Muscle of arm (tissue), 12 donors: Measurements from ENCODE around the gene POMC. TPM values are rescaled to one million over a fixed set of nuclear protein-coding genes. Genes with fewer than 3 reads are reported as not detected.
"Not testable (repeated sequence)": the region's sequence is repeated elsewhere in the genome, so short reads cannot be mapped to it uniquely, and the experiment has no call there.

Experiments
- DNase-seq: peaks from one replicate; pipeline ENCODE4 v3.0.0-alpha.2; 2013
- polyA plus RNA-seq, 12 donors: library from polyadenylated mRNA; unstranded; fragments of 120-200 nt; gene quantifications; one replicate each; pipeline ENCODE4 v1.2.1, GENCODE V29; 2013; ENCODE audit not compliant: insufficient read length in 12 of 12

The POMC gene
- polyA plus RNA-seq, 12 donors: 1.2 to 20.8 (median 2.1) TPM; not detected in 1

DNA sequence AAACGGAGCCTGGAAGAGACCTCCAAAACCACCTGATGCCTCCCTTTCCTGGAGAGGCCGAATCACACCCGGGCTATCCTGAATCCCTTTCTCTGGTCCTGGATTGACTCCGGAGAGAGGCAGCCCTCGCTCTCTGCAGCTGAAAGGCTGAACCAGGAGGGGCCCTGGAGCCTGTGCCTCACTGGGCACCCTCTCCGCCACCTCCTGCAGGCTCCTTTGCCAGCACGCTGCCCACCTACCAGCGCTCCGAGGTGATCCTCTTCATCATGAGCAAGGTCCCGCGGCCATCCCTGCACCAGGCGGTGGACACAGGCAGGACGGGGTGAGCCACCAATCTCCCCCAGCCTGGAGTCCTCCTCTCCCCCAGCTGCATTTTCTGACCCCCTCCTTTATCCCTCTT, 35.7 kb downstream of the POMC start:
- DNase-seq: no peak

DNA sequence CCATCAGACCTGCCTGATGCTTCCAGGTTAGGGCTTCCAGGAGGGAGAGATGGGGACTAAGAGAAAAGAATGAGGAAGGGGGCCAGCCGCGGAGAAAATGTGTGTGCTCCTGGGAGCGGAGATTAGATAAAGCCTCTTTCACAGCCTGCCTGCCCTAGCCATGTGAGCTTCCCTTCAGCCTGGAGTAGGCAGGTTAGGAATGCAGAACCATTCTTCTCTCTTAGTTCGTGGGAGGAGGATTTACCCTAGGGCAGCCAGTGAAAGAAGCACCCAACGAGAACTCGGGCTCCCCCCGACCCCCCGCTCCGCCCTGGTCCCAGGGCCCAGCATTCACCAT, 36.1 kb downstream of the POMC start:
- DNase-seq: no peak

DNA sequence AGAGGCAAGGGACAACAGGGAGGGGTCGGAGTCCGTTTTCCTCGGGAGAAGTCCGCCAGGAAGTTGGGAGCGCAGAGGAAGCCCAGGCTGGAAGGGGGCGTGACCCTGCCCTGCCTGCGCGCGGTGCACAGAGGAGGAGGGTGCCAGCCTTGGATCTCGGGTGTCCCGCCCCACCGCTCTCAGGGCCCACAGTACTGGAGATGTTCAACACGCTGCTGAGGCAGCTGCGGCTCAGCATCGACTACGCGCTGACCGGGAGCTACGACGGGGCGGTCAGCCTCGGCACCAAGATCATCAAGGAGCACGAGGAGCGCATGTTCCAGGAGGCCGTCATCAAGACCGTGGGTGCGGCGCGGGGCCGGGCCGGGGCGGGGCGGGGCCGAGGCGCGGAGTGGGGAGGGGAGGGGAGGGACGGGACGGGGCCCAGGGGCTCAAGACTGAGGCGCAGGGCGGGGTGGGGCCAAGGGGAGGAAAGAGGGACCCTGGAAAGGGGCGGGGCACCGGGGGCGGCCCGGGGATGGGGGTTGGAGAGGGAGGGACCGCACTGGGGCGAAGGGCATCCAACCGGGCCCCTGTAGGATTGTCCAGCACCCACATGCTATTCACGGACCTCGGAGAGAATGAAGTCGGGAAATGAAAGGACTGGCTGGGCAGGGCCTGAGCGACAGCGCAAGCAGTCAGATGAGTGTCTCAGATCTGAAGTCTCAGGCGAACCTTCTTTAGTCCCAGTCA, 36.6 kb downstream of the POMC start:
- no peak for DNase-seq

DNA sequence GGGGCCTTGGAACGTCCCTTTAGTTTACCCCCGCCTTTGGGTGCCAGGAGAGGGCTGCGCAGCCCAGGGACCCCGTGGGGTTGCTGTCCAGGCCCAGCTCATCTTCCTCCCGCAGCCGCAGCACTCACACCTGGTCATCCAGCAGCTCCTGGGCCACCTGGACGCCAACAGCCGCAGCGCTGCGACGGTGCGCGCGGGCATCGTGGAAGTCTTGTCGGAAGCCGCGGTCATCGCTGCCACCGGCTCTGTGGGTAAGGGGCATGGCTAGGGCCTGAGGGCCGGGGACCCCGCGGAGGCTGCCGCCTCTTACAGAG, 37.2 kb downstream of the POMC start:
- no peak for DNase-seq

DNA sequence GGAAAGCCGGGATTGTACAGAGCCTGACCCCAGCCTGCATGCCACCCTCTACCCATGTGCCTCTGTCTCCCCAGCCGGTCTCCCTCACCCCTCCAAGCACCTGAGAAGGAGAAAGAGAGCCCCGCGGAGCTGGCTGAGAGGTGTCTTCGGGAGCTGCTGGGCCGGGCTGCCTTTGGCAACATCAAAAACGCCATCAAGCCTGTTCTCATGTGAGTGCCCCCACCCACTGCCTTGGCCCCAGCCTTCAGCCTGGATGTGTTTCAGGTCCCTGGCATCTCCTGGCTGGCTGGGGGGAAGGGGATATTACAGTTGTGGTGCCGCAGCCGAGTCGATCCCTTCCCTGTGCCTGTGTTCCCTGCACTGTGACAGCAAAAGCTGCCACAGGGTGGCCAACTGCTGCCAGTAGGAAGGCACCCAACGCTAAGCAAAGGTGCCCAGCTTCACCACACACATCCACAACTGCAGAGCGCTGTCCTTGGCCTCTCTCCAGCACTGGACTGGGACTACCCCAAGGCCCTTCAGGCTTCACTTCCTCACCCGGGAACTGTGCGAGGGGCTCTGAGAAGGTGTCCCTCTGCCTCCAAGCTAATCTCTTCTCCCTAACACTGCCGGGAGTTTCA, 38.4 kb downstream of the POMC start:
- DNase-seq: no peak

DNA sequence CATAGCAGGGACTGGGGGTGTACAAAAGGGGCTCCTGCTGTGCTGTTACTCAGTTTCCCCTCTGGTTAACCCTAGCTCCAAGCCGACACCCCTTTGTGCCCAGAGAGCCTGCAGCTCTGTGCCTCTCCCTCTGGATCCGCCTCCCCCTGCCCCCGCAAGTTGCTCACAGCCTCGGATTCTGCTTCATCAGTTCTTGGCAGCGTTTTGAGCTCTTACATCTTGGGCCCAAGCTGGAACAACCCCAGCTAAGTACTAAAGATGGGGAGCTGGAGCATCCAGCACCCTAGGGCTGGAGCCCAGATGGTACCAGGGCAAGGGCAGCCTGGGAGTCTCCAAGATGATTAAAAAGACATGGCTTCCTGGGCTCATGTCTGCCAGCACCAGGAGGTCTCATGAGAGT, 40.7 kb downstream of the POMC start:
- DNase-seq: no peak

DNA sequence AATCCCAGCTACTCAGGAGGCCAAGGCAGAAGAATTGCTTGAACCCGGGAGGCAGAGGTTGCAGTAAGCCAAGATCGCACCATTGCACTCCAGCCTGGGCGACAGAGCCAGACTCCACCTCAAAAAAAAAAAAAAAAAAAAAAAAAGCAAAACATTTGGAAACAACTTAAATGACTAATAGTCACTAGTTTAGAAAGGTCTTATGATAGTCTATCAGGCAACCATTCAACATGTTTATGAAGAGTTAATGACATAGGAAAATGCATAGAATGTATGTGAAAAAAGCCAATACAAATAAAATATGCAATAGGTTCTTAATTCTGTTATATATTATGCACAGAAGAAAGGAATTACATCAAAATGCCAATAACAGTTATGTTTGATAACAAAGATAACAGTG, 41.3 kb downstream of the POMC start:
- not testable (repeated sequence) for DNase-seq

DNA sequence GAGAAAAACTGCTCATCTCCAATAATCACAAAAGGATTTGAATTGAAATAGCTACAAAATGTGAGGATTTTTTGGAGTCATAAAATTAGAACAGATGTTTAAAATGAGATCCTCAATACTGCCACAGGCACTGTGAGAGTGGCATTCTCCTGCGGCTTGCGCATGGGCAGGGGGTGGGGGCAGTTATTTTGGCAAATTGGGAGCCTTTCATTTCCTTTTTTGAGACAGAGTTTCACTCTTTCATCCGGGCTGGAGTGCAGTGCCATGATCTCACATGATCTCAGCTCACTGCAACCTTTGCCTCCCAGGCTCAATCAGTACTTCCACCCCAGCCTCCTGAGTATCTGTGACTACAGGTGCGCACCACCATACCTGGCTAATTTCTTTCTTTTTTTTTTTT, 42.4 kb downstream of the POMC start:
- DNase-seq: no peak

DNA sequence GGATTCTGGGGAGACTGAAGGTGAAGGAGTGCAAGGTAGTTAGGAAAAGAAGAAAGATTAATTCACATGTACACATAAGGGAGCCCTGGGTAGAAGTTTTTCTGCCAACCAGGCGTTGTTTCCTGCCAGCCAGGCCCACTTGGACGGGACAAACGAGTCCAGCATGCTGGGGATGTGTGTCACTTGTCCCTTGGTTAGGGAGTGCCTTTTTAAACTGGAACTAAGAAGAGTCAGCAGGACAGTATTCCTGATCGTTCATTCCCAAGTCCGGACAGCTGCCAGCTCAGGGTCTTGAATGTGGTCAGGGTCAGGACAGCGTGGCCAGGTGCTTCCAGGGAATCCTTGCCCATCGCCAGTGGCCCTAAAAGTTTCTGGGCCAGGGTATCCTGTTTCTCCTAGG, 43.2 kb downstream of the POMC start:
- DNase-seq: no peak

DNA sequence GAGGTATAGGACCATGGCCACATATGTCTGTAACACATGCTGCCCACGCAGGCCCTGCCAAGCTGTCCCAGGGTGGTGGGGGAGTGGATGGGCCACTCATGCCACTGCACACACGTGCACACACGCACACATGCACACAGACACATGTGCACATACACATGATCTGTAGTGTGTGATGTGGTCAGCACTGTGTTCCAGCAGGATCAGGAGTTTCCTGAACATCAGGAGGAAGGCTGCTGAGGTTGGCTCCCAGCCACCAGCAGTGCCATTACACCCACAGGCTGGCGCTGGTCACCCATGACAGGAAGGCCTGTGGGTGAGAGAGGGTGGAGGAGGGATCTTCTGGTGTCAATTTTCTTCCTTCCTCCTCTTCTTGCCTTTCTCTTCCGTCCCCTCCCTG, 44.7 kb downstream of the POMC start:
- DNase-seq: no peak

DNA sequence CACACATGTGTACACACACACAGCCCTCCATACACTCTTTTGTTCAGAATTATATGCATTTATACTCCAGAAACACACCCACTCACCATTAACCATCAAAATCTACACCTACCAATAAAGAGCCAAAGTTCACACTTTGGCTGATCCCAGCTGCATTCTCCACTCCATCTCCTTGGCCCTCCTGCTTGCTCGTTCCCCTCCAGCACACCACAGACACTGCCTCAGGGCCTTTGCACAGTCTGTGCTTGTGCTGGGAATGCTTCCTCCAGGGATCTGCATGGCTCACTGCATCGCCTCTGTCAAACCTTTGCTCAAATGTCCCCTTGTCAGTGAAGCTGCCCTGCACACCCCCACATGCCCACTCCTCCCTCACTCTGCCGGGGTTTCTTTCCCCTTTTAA, 46.0 kb downstream of the POMC start:
- DNase-seq: no peak

DNA sequence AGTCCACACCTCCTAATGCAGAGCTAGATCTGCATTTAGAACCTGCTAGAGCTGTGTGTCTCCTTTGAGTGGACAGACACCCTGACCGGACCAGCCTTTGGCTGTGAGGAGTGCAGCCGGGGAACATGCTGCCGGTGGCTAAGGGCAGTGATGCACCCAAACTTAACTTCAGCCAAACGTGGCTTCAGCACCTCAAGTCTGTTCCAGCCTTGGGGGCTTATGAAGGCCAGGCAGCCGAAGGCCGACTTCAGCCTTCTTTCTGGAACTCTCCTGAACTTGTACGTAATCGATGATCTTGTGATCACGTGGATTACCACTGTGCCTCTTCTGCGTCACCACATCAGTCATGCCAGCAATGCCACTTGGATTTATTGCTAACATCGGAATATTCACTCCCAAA, 49.1 kb downstream of the POMC start:
- no peak for DNase-seq

DNA sequence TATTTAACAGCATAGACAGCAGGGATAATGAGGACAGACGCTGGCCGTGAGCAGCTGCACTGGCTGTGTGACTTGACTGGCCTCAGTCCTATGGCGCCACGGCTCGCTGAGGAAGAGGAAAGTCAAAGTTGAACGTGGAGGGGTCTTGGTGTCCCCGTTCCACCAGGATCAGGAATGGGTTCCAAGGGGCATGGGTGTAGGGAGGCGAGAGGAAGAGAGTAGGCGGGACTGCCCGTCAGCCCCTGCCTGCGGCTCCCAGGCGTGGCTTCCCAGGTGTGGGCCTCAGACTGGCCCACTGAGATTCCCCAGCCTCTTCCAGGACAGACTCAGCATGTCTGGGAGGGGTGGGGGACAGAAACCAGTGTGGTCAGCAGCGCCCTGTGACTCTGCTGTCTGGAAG, 51.4 kb downstream of the POMC start:
- DNase-seq: no peak

DNA sequence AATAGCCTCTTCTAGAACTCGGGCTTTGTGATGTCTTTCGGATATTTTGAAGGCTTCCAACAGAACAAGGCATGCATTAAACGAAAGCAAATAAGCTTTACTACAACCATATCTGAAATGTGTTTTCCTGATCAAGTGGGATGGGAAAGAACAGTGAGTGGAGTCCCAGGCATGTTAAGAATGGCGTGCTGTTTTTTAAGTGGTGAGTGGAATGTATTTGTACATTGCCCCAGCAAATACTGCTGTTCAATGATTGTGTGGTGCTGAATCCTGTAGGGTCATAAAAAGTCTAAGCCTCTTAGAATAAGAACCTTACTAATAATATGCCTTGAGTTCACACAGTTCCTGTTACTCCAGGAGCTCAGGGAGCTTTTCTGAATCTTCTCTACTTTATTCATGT, 52.5 kb downstream of the POMC start:
- DNase-seq: no peak

DNA sequence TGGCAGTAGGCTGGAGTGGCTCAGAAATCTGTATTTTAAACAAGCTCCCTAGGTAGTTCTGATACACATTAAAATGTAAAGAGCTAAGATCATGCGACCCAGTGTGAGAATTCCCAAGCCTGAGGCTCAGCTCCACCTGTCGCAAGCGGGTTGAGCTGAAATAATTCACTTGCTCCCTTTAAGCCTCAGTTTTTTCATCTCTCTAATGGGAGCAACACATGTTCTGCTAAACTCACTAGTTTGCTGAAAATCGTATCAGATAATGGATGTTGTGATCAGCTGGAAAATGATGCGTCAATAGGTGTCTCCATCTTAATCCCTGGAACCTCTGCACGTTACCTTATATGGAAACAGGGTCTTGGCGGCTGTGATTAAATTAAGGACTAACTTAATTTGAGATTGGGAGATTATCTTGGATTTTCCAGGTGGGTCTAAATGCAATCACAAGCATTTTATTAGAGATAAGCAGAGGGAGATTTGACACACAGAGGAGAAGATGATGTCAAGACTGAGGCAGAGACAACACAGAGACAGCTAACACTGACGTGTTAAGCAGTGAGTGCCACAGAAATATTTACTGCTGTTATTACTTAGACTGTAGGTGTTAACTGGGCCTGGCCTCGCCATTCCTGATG, 53.0 kb downstream of the POMC start:
- DNase-seq: no peak

DNA sequence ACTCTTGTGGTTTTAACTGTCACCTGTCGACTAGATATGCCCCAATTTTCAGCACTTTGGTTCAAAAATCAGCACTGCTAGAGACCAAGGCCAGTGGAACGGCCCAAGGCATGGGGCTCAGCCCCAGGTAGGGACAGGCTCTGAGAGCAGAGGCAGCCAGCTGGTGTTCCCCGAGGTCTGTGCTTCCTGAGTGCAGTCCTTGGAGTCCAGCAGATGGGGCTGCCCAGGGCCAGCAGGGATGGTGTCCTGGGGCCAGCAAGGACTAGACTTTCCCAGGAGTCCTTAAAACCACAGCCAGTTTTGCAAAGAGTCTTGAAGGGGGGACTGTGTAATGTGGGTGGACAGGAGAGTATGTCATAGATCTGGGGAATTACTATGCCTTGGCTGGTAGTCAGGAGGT, 56.3 kb downstream of the POMC start:
- no peak for DNase-seq

Other genes starting within 250 kb of the POMC start
- gene ADCY3, start 248.3 kb downstream of the POMC start, polyA plus RNA-seq: 10 to 100 TPM in 11 of 12 donors, not detected in 1; 14.9 to 41.6 (median 24.9) TPM
- gene DNAJC27, start 196.6 kb downstream of the POMC start, polyA plus RNA-seq: 10 to 100 TPM in 1 of 12 donors, 1 to 10 TPM in 10, not detected in 1; 4.9 to 18.1 (median 7.7) TPM
- 1 to 10 TPM in 11 of 12 donors, not detected in 1; 3.3 to 6.9 (median 5.9) TPM for gene EFR3B, start 126.5 kb downstream of the POMC start, polyA plus RNA-seq
- 100 to 1,000 TPM in 1 of 12 donors, 10 to 100 TPM in 11; 44.6 to 244 (median 56.8) TPM for gene DNMT3A, start 173.3 kb upstream of the POMC start, polyA plus RNA-seq